ENCODE data around the gene ZNF200.
"Not testable (repeated sequence)": the region's sequence is repeated elsewhere in the genome, so short reads cannot be mapped to it uniquely, and the experiment has no call there.

The ZNF200 gene

GRCh38 chr16:3234857-3235561 lies at the start of gene ZNF200:
ZNF200 (minus strand) TSS chr16:3235158; CDS start chr16:3233755, 1,403 bp downstream.
- DNase-seq = peak; percentile 96
- in situ Hi-C loops (cut with MboI; ENCODE audit: low pct_unique_long_range_greater_than_20kb, low sequenced_read_pairs) = no loop called here

- no peak for DNase-seq
- in situ Hi-C loops (cut with MboI; ENCODE audit: low pct_unique_long_range_greater_than_20kb, low sequenced_read_pairs) = no loop called here
Measured at GRCh38 chr16:3283543-3284447, 48.8 kb upstream of the ZNF200 start.

- in situ Hi-C loops (cut with MboI; ENCODE audit: low pct_unique_long_range_greater_than_20kb, low sequenced_read_pairs) = no loop called here
- peak; percentile 92 for DNase-seq
Measured at GRCh38 chr16:3282730-3283542, 48.0 kb upstream of the ZNF200 start, which contains the start of gene ZNF263. ZNF263 (plus strand) TSS chr16:3283491; CDS start chr16:3283819, 328 bp downstream.

GRCh38 chr16:3282103-3282729 lies 47.3 kb upstream of the ZNF200 start:
- DNase-seq = no peak

GRCh38 chr16:3281222-3281820 lies 46.4 kb upstream of the ZNF200 start:
- in situ Hi-C loops (cut with MboI; ENCODE audit: low pct_unique_long_range_greater_than_20kb, low sequenced_read_pairs) = no loop called here
- DNase-seq = no peak

More at GRCh38 chr16:3282103-3282729, 47.3 kb upstream of the ZNF200 start:
- in situ Hi-C loops (cut with MboI; ENCODE audit: low pct_unique_long_range_greater_than_20kb, low sequenced_read_pairs) = no loop called here

- DNase-seq = no peak
- in situ Hi-C loops (cut with MboI; ENCODE audit: low pct_unique_long_range_greater_than_20kb, low sequenced_read_pairs) = no loop called here
Measured at GRCh38 chr16:3276679-3277078, 41.7 kb upstream of the ZNF200 start.

- no peak for DNase-seq
- in situ Hi-C loops (cut with MboI; ENCODE audit: low pct_unique_long_range_greater_than_20kb, low sequenced_read_pairs) = no loop called here
Measured at GRCh38 chr16:3274947-3275346, 40.0 kb upstream of the ZNF200 start.

GRCh38 chr16:3274490-3274889 lies 39.5 kb upstream of the ZNF200 start:
- DNase-seq = no peak
- in situ Hi-C loops (cut with MboI; ENCODE audit: low pct_unique_long_range_greater_than_20kb, low sequenced_read_pairs) = no loop called here

- in situ Hi-C loops (cut with MboI; ENCODE audit: low pct_unique_long_range_greater_than_20kb, low sequenced_read_pairs); DNase-seq: not testable (repeated sequence)
Measured at GRCh38 chr16:3271281-3271680, 36.3 kb upstream of the ZNF200 start.

GRCh38 chr16:3270718-3271117 lies 35.8 kb upstream of the ZNF200 start:
- DNase-seq; in situ Hi-C loops (cut with MboI; ENCODE audit: low pct_unique_long_range_greater_than_20kb, low sequenced_read_pairs): not testable (repeated sequence)

GRCh38 chr16:3268294-3268693 lies 33.3 kb upstream of the ZNF200 start:
- in situ Hi-C loops (cut with MboI; ENCODE audit: low pct_unique_long_range_greater_than_20kb, low sequenced_read_pairs) = no loop called here
- no peak for DNase-seq

- DNase-seq = peak; percentile 37
Measured at GRCh38 chr16:3266873-3267537, 32.0 kb upstream of the ZNF200 start.

GRCh38 chr16:3264137-3265036 lies 29.4 kb upstream of the ZNF200 start:
- in situ Hi-C loops (cut with MboI; ENCODE audit: low pct_unique_long_range_greater_than_20kb, low sequenced_read_pairs) = no loop called here
- DNase-seq = peak; percentile 99

More at GRCh38 chr16:3266873-3267537, 32.0 kb upstream of the ZNF200 start:
- in situ Hi-C loops (cut with MboI; ENCODE audit: low pct_unique_long_range_greater_than_20kb, low sequenced_read_pairs) = no loop called here

GRCh38 chr16:3262517-3262916 lies 27.6 kb upstream of the ZNF200 start:
- in situ Hi-C loops (cut with MboI; ENCODE audit: low pct_unique_long_range_greater_than_20kb, low sequenced_read_pairs) = no loop called here
- DNase-seq = no peak

GRCh38 chr16:3259836-3260235 lies 24.9 kb upstream of the ZNF200 start:
- in situ Hi-C loops (cut with MboI; ENCODE audit: low pct_unique_long_range_greater_than_20kb, low sequenced_read_pairs) = no loop called here
- no peak for DNase-seq

GRCh38 chr16:3256866-3257465 lies 22.0 kb upstream of the ZNF200 start:
- in situ Hi-C loops (cut with MboI; ENCODE audit: low pct_unique_long_range_greater_than_20kb, low sequenced_read_pairs) = no loop called here
- no peak for DNase-seq

Data from KBM-7 (cell line).